Right kidney (tissue), 9 donors: ENCODE measurements around the gene TMPRSS7.

Source experiments
- DNase-seq: peaks from one replicate; pipeline ENCODE4 v3.0.0-alpha.2; 2016
- long read RNA-seq, 8 donors: transcript quantifications; one replicate each; lab custom pipeline, GENCODE V29; 2026

Gene TMPRSS7
- long read RNA-seq, donor 1, result 0 reads
- long read RNA-seq, donor 2, result 0 reads
- long read RNA-seq, donor 3, result 0 reads
- long read RNA-seq, donor 4, result 0 reads
- long read RNA-seq, donor 5, result 0 reads
- long read RNA-seq, donor 6, result 0 reads
- long read RNA-seq, donor 7, result 0 reads
- long read RNA-seq, donor 8, result 0 reads

- no peak for DNase-seq
These were observed at the start of gene TMPRSS7 for GRCh38 chr3:112034436-112034835. TSS of gene TMPRSS7 (plus strand) at chr3:112034736. CDS start at chr3:112034846, 110 bp downstream.

GRCh38 chr3:111986800-111987199 lies 47.7 kb upstream of the TMPRSS7 start:
- no peak for DNase-seq

GRCh38 chr3:111989061-111989678 lies 45.4 kb upstream of the TMPRSS7 start:
- DNase-seq, result no peak

GRCh38 chr3:111993038-111993437 lies 41.5 kb upstream of the TMPRSS7 start:
- no peak for DNase-seq

GRCh38 chr3:111998636-111999483 lies 35.7 kb upstream of the TMPRSS7 start, which contains the start of gene TAGLN3:
TSS of gene TAGLN3 (plus strand) at chr3:111998922. CDS start at chr3:111999423, 501 bp downstream.
- peak; percentile 73 for DNase-seq

- no peak for DNase-seq
These were observed 34.8 kb upstream of the TMPRSS7 start for GRCh38 chr3:111999484-112000324.

- no peak for DNase-seq
These were observed 34.2 kb upstream of the TMPRSS7 start for GRCh38 chr3:112000367-112000771.

GRCh38 chr3:112000966-112001365 lies 33.6 kb upstream of the TMPRSS7 start:
- no peak for DNase-seq

- no peak for DNase-seq
These were observed 33.0 kb upstream of the TMPRSS7 start for GRCh38 chr3:112001526-112001925.

GRCh38 chr3:112002096-112002971 lies 32.2 kb upstream of the TMPRSS7 start:
- no peak for DNase-seq

GRCh38 chr3:112003321-112004080 lies 31.0 kb upstream of the TMPRSS7 start:
- DNase-seq, result no peak

- no peak for DNase-seq
These were observed 30.3 kb upstream of the TMPRSS7 start for GRCh38 chr3:112004187-112004586.

- DNase-seq, result no peak
These were observed 29.9 kb upstream of the TMPRSS7 start for GRCh38 chr3:112004669-112005068.

- DNase-seq, result no peak
These were observed 29.4 kb upstream of the TMPRSS7 start for GRCh38 chr3:112005091-112005672.

GRCh38 chr3:112007633-112008032 lies 26.9 kb upstream of the TMPRSS7 start:
- DNase-seq, result no peak

GRCh38 chr3:112009670-112010069 lies 24.9 kb upstream of the TMPRSS7 start:
- DNase-seq, result no peak

GRCh38 chr3:112010636-112011035 lies 23.9 kb upstream of the TMPRSS7 start:
- DNase-seq, result no peak

- no peak for DNase-seq
These were observed 23.1 kb upstream of the TMPRSS7 start for GRCh38 chr3:112011376-112011940.

- no peak for DNase-seq
These were observed 22.1 kb upstream of the TMPRSS7 start for GRCh38 chr3:112012205-112012992.
